Measurements from ENCODE around the gene CPT1C. TPM values are rescaled to one million over a fixed set of nuclear protein-coding genes. Genes with fewer than 3 reads are reported as not detected.
A peak's percentile ranks its signal among the peaks of the same experiment; 100 is the strongest.

The CPT1C gene
- total RNA-seq, 2 experiments from 2014 or later = 0.47 to 0.59 TPM

DNA sequence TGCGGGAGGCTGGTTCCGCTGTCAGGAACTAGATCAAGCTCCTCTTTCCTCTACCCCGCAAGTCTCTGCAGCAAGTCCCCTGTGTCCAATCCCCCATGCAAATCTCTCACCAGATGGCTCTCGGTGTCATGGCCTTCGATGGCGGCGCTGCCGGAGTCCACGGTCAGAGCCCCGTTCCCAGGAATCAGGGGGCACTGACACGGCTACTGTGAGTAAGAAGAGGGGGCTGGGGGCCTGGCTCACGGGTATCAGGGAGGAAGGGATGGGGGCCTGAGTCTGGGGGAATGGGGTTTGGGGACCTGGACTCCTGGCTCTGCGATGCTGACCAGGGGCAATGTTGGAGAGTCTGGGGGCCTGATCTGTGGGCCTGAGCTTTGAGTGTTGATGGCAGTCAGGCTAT lies 44.9 kb upstream of the CPT1C start:
- ATAC-seq (ENCODE audit: poor library complexity) = no peak
- no peak for TF ChIP-seq CTCF (IDR thresholded peaks at IDR 0.05)
- Mint-ChIP-seq H3K36me3 (ENCODE audit: low read depth) (peaks cover 38% of the 10 kb centered on the region), H3K27me3 (no peaks in the 10 kb centered on the region), H3K9me3 (no peaks in the 10 kb centered on the region), H3K4me3 (no peak overlapping the region), H3K27ac (peak overlapping the region; percentile 20), H3K4me1 (ENCODE audit: low read depth) (peaks cover 38% of the 10 kb centered on the region)
- H3K27ac ChIP-seq (ENCODE audit: low read depth in 1 of 2, low read length in 2 of 2) = no peak overlapping the region
- H3K36me3 ChIP-seq (ENCODE audit: insufficient read depth, low read length) = peaks cover 54% of the 10 kb centered on the region
- CTCF ChIA-PET = no interaction called here
- H3K9me3 ChIP-seq (ENCODE audit: control insufficient read depth in 1 of 2, insufficient read depth in 1 of 2, low read length in 2 of 2) = no peaks in the 10 kb centered on the region
- DNase-seq = peak in 1 of 14 experiments; percentile 20
- no peaks in the 10 kb centered on the region for H3K27me3 ChIP-seq (ENCODE audit: control insufficient read depth in 1 of 2, insufficient read depth in 2 of 2, low read length in 2 of 2)
- H3K4me1 ChIP-seq (ENCODE audit: insufficient read depth, low read length) = peaks cover 42% of the 10 kb centered on the region
- H3K4me3 ChIP-seq (ENCODE audit: low read length) = no peak overlapping the region
- POLR2A ChIA-PET = interaction anchor here (1.0 kb wide), 1 partner anchor 16 kb away, joined by 5 read pairs; no protein-coding TSS in a partner anchor
- intact Hi-C loops (cut with DNase I, micrococcal nuclease) = no loop called here

GRCh38 chr19:49646586-49646985 lies 44.3 kb upstream of the CPT1C start:
- no peak for TF ChIP-seq CTCF (IDR thresholded peaks at IDR 0.05)
- no peak overlapping the region for H3K27ac ChIP-seq (ENCODE audit: low read depth in 1 of 2, low read length in 2 of 2)
- Mint-ChIP-seq H3K4me3 (no peak overlapping the region), H3K9me3 (no peaks in the 10 kb centered on the region), H3K27me3 (no peaks in the 10 kb centered on the region), H3K27ac (no peak overlapping the region), H3K36me3 (ENCODE audit: low read depth) (peaks cover 38% of the 10 kb centered on the region), H3K4me1 (ENCODE audit: low read depth) (peaks cover 35% of the 10 kb centered on the region)
- H3K36me3 ChIP-seq (ENCODE audit: insufficient read depth, low read length) = peaks cover 56% of the 10 kb centered on the region
- peaks cover 36% of the 10 kb centered on the region for H3K4me1 ChIP-seq (ENCODE audit: insufficient read depth, low read length)
- ChIA-PET CTCF (no interaction called here), POLR2A (no interaction called here)
- ATAC-seq (ENCODE audit: poor library complexity) (no peak), DNase-seq (peak in 1 of 14 experiments; percentile 14)
- intact Hi-C loops (cut with DNase I, micrococcal nuclease) = no loop called here
- H3K9me3 ChIP-seq (ENCODE audit: control insufficient read depth in 1 of 2, insufficient read depth in 1 of 2, low read length in 2 of 2) = no peaks in the 10 kb centered on the region
- no peaks in the 10 kb centered on the region for H3K27me3 ChIP-seq (ENCODE audit: control insufficient read depth in 1 of 2, insufficient read depth in 2 of 2, low read length in 2 of 2)
- H3K4me3 ChIP-seq (ENCODE audit: low read length) = no peak overlapping the region

DNA sequence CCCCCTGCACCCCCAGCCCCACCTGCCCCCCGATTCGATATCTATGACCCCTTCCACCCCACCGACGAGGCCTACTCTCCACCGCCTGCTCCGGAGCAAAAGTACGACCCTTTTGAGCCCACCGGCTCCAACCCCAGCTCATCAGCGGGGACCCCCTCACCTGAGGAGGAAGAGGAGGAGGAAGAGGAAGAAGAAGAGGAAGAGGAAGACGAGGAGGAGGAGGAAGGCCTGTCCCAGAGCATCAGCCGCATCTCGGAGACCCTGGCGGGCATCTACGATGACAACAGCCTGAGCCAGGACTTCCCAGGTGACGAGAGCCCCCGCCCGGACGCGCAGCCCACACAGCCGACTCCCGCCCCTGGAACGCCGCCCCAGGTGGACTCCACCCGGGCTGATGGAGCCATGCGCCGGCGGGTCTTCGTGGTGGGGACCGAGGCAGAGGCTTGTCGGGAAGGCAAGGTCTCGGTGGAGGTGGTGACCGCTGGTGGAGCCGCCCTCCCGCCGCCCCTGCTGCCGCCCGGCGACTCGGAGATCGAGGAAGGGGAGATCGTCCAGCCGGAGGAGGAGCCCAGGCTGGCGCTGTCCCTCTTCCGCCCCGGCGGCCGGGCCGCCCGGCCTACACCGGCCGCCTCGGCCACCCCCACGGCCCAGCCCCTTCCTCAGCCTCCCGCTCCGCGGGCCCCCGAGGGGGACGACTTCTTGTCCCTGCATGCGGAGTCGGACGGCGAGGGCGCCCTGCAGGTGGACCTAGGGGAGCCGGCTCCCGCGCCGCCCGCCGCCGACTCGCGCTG lies 39.7 kb upstream of the CPT1C start:
- intact Hi-C loops (cut with DNase I, micrococcal nuclease) = no loop called here
- DNase-seq = peak in 1 of 14 experiments; percentile 29
- TF ChIP-seq CTCF (IDR thresholded peaks at IDR 0.05) = no peak
- H3K4me3 ChIP-seq (ENCODE audit: low read length) = no peak overlapping the region
- H3K27ac ChIP-seq (ENCODE audit: low read depth in 1 of 2, low read length in 2 of 2) = no peak overlapping the region
- peaks cover 76% of the 10 kb centered on the region for H3K36me3 ChIP-seq (ENCODE audit: insufficient read depth, low read length)
- no peaks in the 10 kb centered on the region for H3K9me3 Mint-ChIP-seq
- no peaks in the 10 kb centered on the region for H3K9me3 ChIP-seq (ENCODE audit: control insufficient read depth in 1 of 2, insufficient read depth in 1 of 2, low read length in 2 of 2)
- H3K4me3 Mint-ChIP-seq = no peak overlapping the region
- H3K27ac Mint-ChIP-seq = no peak overlapping the region
- no peaks in the 10 kb centered on the region for H3K27me3 Mint-ChIP-seq
- ATAC-seq (ENCODE audit: poor library complexity) = no peak
- H3K4me1 Mint-ChIP-seq (ENCODE audit: low read depth) = no peaks in the 10 kb centered on the region
- CTCF ChIA-PET = no interaction called here
- H3K4me1 ChIP-seq (ENCODE audit: insufficient read depth, low read length) = peaks cover 2% of the 10 kb centered on the region
- peaks cover 61% of the 10 kb centered on the region for H3K36me3 Mint-ChIP-seq (ENCODE audit: low read depth)
- POLR2A ChIA-PET = no interaction called here
- H3K27me3 ChIP-seq (ENCODE audit: control insufficient read depth in 1 of 2, insufficient read depth in 2 of 2, low read length in 2 of 2) = no peaks in the 10 kb centered on the region

All from CD4-positive, alpha-beta T cell (primary cell).